ENCODE results near the gene ZNF853. TPM values are rescaled to one million over a fixed set of nuclear protein-coding genes. Genes with fewer than 3 reads are reported as not detected.

The ZNF853 gene
- total RNA-seq, 1 experiment from 2014 or later: 7.9 TPM

- no peaks in the 10 kb centered on the region for H3K27me3 ChIP-seq (ENCODE audit: insufficient read depth, low read depth)
- BruUV-seq (replicated peaks): no TSS peak
- POLR2A ChIA-PET (ENCODE audit: unreplicated experiment): no interaction called here
- CTCF ChIA-PET: no interaction called here
- 0 out of 2 replicates have a peak, but pooled peaks cover 4% of the 10 kb centered on the region for H4K20me1 ChIP-seq (ENCODE audit: insufficient read depth)
- H3K36me3 ChIP-seq (ENCODE audit: low read depth): peaks cover 13% of the 10 kb centered on the region; the same call in 1 of the 2 replicates
- H3K9me2 ChIP-seq (ENCODE audit: insufficient read depth): no peaks in the 10 kb centered on the region
- H3K4me1 ChIP-seq (replicated peaks; ENCODE audit: insufficient read depth): peaks cover 21% of the 10 kb centered on the region
- no peaks in the 10 kb centered on the region for H3K9me3 ChIP-seq (ENCODE audit: insufficient read depth, low read depth)
- intact Hi-C loops (cut with micrococcal nuclease; ENCODE audit: unreplicated experiment): loop anchor here (5.0 kb wide), 1 partner anchor 122 kb away; no protein-coding TSS in a partner anchor
- H3K4me2 ChIP-seq: no peak overlapping the region
- H3K79me2 ChIP-seq (ENCODE audit: low read depth): peaks cover 32% of the 10 kb centered on the region
- TF ChIP-seq EZH2 (IDR thresholded peaks at IDR 0.05; ENCODE audit: low read depth): no peak
- no peak for TF ChIP-seq CTCF (conservative IDR thresholded peaks at IDR 0.05)
- peaks cover 15% of the 10 kb centered on the region; the same call in 1 of the 2 replicates for H3F3A ChIP-seq (ENCODE audit: insufficient read depth, low read depth)
- DNase-seq: no peak
- H3K4me3 ChIP-seq: no peak overlapping the region
- H2AFZ ChIP-seq: no peak overlapping the region
- no peak overlapping the region for H3K27ac ChIP-seq
Observed at GRCh38 chr7:6639627-6640026, 24.2 kb downstream of the ZNF853 start.

- H3K4me2 ChIP-seq: no peak overlapping the region
- no TSS peak for BruUV-seq (replicated peaks)
- H3F3A ChIP-seq (ENCODE audit: insufficient read depth, low read depth): peaks cover 8% of the 10 kb centered on the region; the same call in 1 of the 2 replicates
- CTCF ChIA-PET: no interaction called here
- H3K9me3 ChIP-seq (ENCODE audit: insufficient read depth, low read depth): no peaks in the 10 kb centered on the region
- no peak overlapping the region for H3K27ac ChIP-seq
- H3K4me3 ChIP-seq: no peak overlapping the region
- H3K9me2 ChIP-seq (ENCODE audit: insufficient read depth): no peaks in the 10 kb centered on the region
- 0 out of 2 replicates have a peak, but pooled peaks cover 4% of the 10 kb centered on the region for H4K20me1 ChIP-seq (ENCODE audit: insufficient read depth)
- POLR2A ChIA-PET (ENCODE audit: unreplicated experiment): no interaction called here
- no peaks in the 10 kb centered on the region for H3K27me3 ChIP-seq (ENCODE audit: insufficient read depth, low read depth)
- DNase-seq: no peak
- peaks cover 32% of the 10 kb centered on the region for H3K79me2 ChIP-seq (ENCODE audit: low read depth)
- H2AFZ ChIP-seq: no peak overlapping the region
- peaks cover 20% of the 10 kb centered on the region for H3K4me1 ChIP-seq (replicated peaks; ENCODE audit: insufficient read depth)
- intact Hi-C loops (cut with micrococcal nuclease; ENCODE audit: unreplicated experiment): no loop called here
- no peak for TF ChIP-seq CTCF (conservative IDR thresholded peaks at IDR 0.05)
- TF ChIP-seq EZH2 (IDR thresholded peaks at IDR 0.05; ENCODE audit: low read depth): no peak
- peaks cover 13% of the 10 kb centered on the region; the same call in 1 of the 2 replicates for H3K36me3 ChIP-seq (ENCODE audit: low read depth)
Observed at GRCh38 chr7:6640246-6640721, 24.9 kb downstream of the ZNF853 start.

- Histone ChIP-seq H3K9me3 (ENCODE audit: insufficient read depth, low read depth) (no peaks in the 10 kb centered on the region), H3K4me3 (no peak overlapping the region), H3K79me2 (ENCODE audit: low read depth) (peaks cover 28% of the 10 kb centered on the region), H3F3A (ENCODE audit: insufficient read depth, low read depth) (no peaks in the 10 kb centered on the region), H4K20me1 (ENCODE audit: insufficient read depth) (0 out of 2 replicates have a peak, but pooled peaks cover 4% of the 10 kb centered on the region), H2AFZ (no peak overlapping the region), H3K4me2 (no peak overlapping the region), H3K36me3 (ENCODE audit: low read depth) (peaks cover 13% of the 10 kb centered on the region; the same call in 1 of the 2 replicates), H3K27me3 (ENCODE audit: insufficient read depth, low read depth) (no peaks in the 10 kb centered on the region), H3K4me1 (replicated peaks; ENCODE audit: insufficient read depth) (peaks cover 8% of the 10 kb centered on the region), H3K9me2 (ENCODE audit: insufficient read depth) (no peaks in the 10 kb centered on the region), H3K27ac (no peak overlapping the region)
- ChIA-PET POLR2A (ENCODE audit: unreplicated experiment) (interaction anchor here (0.5 to 0.8 kb wide), 2 partner anchors 506 to 762 kb away, joined by 5 to 15 read pairs; no protein-coding TSS in a partner anchor), CTCF (no interaction called here)
- intact Hi-C loops (cut with micrococcal nuclease; ENCODE audit: unreplicated experiment): no loop called here
- TF ChIP-seq CTCF (conservative IDR thresholded peaks at IDR 0.05) (no peak), EZH2 (IDR thresholded peaks at IDR 0.05; ENCODE audit: low read depth) (no peak)
- no peak for DNase-seq
- no TSS peak for BruUV-seq (replicated peaks)
Observed at GRCh38 chr7:6641305-6642035, 26.1 kb downstream of the ZNF853 start.
